Endothelial cell of umbilical vein (primary cell): ENCODE measurements around the gene ZNF92. TPM values are rescaled to one million over a fixed set of nuclear protein-coding genes. Genes with fewer than 3 reads are reported as not detected.

Source experiments
- BruUV-seq: library from RNA; stranded (reverse); fragments of 400-500 nt; replicated peaks from 2 replicates; lab custom pipeline; 2021; lab: Mats Ljungman, UMichigan
- CTCF ChIA-PET: fragments of 300-600, 350-600 bp; sonication (Branson Sonifier 250); formaldehyde crosslinking; loops from one replicate; lab custom pipeline; 2021; ENCODE audit warnings: antibody characterized with exemption, inconsistent platforms; lab: Charles Lee
- POLR2A ChIA-PET: fragments of 300-600, 350-600 bp; sonication (Branson Sonifier 250); formaldehyde crosslinking; loops from one replicate; lab custom pipeline; 2021; ENCODE audit warnings: antibody characterized with exemption, inconsistent platforms; lab: Charles Lee
- DNase-seq: peaks from one replicate; pipeline ENCODE4 v3.0.0-alpha.2; 2011; ENCODE audit warnings: low read depth, low spot score
- FAIRE-seq: peaks from 2 replicates; lab custom pipeline; 2011; peaks lifted over from hg19 to GRCh38; lab: Jason Lieb, UNC
- H2AFZ ChIP-seq: 2 replicates; pipeline ENCODE4 v1.6.0; 2012; ENCODE audit warnings: low read depth, low read length, control low read depth, inconsistent platforms
- H3K27ac ChIP-seq: 2 replicates; pipeline ENCODE4 v1.5.1; 2011; ENCODE audit warnings: low read depth, mild to moderate bottlenecking, control low read depth, low read length, moderate library complexity; ENCODE audit not compliant: insufficient read depth
- H3K27me3 ChIP-seq, 2 experiments: 2 replicates each; pipeline versions ENCODE4 v1.6.0 to v1.6.1; 2011; ENCODE audit warnings: low read length in 2 of 2, mixed read lengths in 1 of 2; ENCODE audit not compliant: control insufficient read depth in 2 of 2, insufficient read depth in 2 of 2
- H3K36me3 ChIP-seq, 2 experiments: 2 replicates in 1 of 2; 3 replicates in 1 of 2; pipeline ENCODE4 v1.5.1; 2011; ENCODE audit warnings: low read length in 2 of 2, mild to moderate bottlenecking in 1 of 2, moderate library complexity in 1 of 2; ENCODE audit not compliant: control insufficient read depth in 2 of 2, insufficient read depth in 2 of 2; ENCODE audit errors: extremely low read depth in 1 of 2
- H3K4me1 ChIP-seq: 3 replicates; pipeline ENCODE4 v1.5.1; 2011; ENCODE audit warnings: mild to moderate bottlenecking, low read length; ENCODE audit not compliant: control insufficient read depth, insufficient read depth; ENCODE audit errors: extremely low read depth
- H3K4me2 ChIP-seq: 2 replicates; pipeline ENCODE4 v1.6.1; 2011; ENCODE audit warnings: low read length, control low read depth, mixed read lengths; ENCODE audit not compliant: insufficient read depth
- H3K4me3 ChIP-seq, 3 experiments: fragments of 200-600 bp in 1 of 3; sonication (generic), shearing (Covaris generic) in 1 of 3; replicated peaks in 1 of 3; 2 replicates each; pipeline ENCODE4 v1.5.1; 2011 to 2016; ENCODE audit warnings: control low read depth in 3 of 3, low read length in 3 of 3, mild to moderate bottlenecking in 2 of 3, inconsistent platforms in 1 of 3, low read depth in 1 of 3, moderate library complexity in 1 of 3; ENCODE audit not compliant: insufficient read depth in 1 of 3
- H3K79me2 ChIP-seq: 2 replicates; pipeline ENCODE4 v1.6.0; 2012; ENCODE audit warnings: low read length, inconsistent platforms; ENCODE audit not compliant: control insufficient read depth, insufficient read depth
- H3K9ac ChIP-seq: replicated peaks from 2 replicates; pipeline ENCODE3; 2011; ENCODE audit warnings: low read length, control low read depth; ENCODE audit not compliant: insufficient read depth; ENCODE audit errors: extremely low read depth
- H3K9me1 ChIP-seq: replicated peaks from 3 replicates; pipeline ENCODE4 v1.6.0; 2011; ENCODE audit warnings: mild to moderate bottlenecking, low read length; ENCODE audit not compliant: control insufficient read depth, insufficient read depth; ENCODE audit errors: extremely low read depth
- H3K9me3 ChIP-seq: replicated peaks from 2 replicates; pipeline ENCODE4 v1.5.1; 2012; ENCODE audit warnings: low read length, inconsistent platforms; ENCODE audit not compliant: control insufficient read depth, insufficient read depth
- H4K20me1 ChIP-seq: replicated peaks from 2 replicates; pipeline ENCODE3; 2011; ENCODE audit warnings: mild to moderate bottlenecking, low read length; ENCODE audit not compliant: control insufficient read depth, insufficient read depth; ENCODE audit errors: extremely low read depth
- CTCF ChIP-seq, 2 donors: IDR thresholded peaks; 1 replicate in 1 of 2; 2 replicates in 1 of 2; pipeline ENCODE4 v1.5.1; 2011; ENCODE audit warnings: low read length in 2 of 2, mild to moderate bottlenecking in 2 of 2, moderate library complexity in 2 of 2, control low read depth in 1 of 2, inconsistent platforms in 1 of 2, low read depth in 1 of 2; ENCODE audit not compliant: insufficient read depth in 1 of 2; ENCODE audit errors: extremely low read depth in 1 of 2
- EZH2 ChIP-seq: IDR thresholded peaks from 2 replicates; pipeline ENCODE4 v1.6.1; 2012; ENCODE audit warnings: borderline replicate concordance, low read depth, mild to moderate bottlenecking, moderate library complexity, low read length, inconsistent platforms; ENCODE audit not compliant: severe bottlenecking
- FOS ChIP-seq: IDR thresholded peaks from 2 replicates; pipeline ENCODE4 v1.6.1; 2011; ENCODE audit warnings: mild to moderate bottlenecking, low read length, moderate library complexity, borderline replicate concordance; ENCODE audit not compliant: insufficient read depth
- GATA2 ChIP-seq: IDR thresholded peaks from 2 replicates; pipeline ENCODE4 v1.7.0; 2011; ENCODE audit warnings: low read depth, mild to moderate bottlenecking, moderate library complexity, mixed read lengths, low read length; ENCODE audit not compliant: insufficient read length, insufficient read depth
- JUN ChIP-seq: IDR thresholded peaks from 2 replicates; pipeline ENCODE4 v1.6.1; 2011; ENCODE audit warnings: borderline replicate concordance, low read depth; ENCODE audit not compliant: insufficient read length, insufficient read depth
- MAX ChIP-seq: IDR thresholded peaks from 2 replicates; pipeline ENCODE4 v1.6.1; 2011; ENCODE audit not compliant: insufficient read depth, insufficient read length
- MYC ChIP-seq: IDR thresholded peaks from one replicate; pipeline ENCODE4 v1.6.1; 2011; ENCODE audit warnings: mild to moderate bottlenecking, low read depth, low read length
- POLR2A ChIP-seq: IDR thresholded peaks from 2 replicates; pipeline ENCODE4 v1.6.1; 2012; ENCODE audit warnings: low read depth, mild to moderate bottlenecking, control low read depth, low read length
- POLR2AphosphoS5 ChIP-seq: IDR thresholded peaks from 2 replicates; pipeline ENCODE4 v1.6.1; 2012; ENCODE audit warnings: low read depth, mild to moderate bottlenecking, control low read depth, low read length, moderate library complexity; ENCODE audit not compliant: insufficient read depth
- dilution Hi-C: fragments of 300-500 bp; cut with MboI; formaldehyde crosslinking; loops from one replicate; pipeline ENCODE4 v1.15.0; 2019; ENCODE audit warnings: low sequenced_read_pairs; ENCODE audit not compliant: extremely low pct_ligation_motif_present
- intact Hi-C: fragments of 100-400 bp; cut with micrococcal nuclease; formaldehyde crosslinking; loops from one replicate; pipeline ENCODE4 v1.10.0; 2022
- polyA plus RNA-seq, 4 experiments: library from polyadenylated mRNA; depleted of rRNA in 3 of 4; stranded (reverse) in 3 of 4; unstranded in 1 of 4; fragments of >200 nt; gene quantifications; 2 replicates each; pipeline versions ENCODE4 v1.2.1 to v1.2.3, GENCODE V29; 2011 to 2012; ENCODE audit warnings: missing spikeins in 1 of 4
- total RNA-seq: library from RNA; stranded (reverse); gene quantifications from 2 replicates; pipeline ENCODE4 v1.2.3, GENCODE V29; 2021

The ZNF92 gene
- total and polyA plus RNA-seq, 2 donors (not counting 3 experiments of a cell fraction or from before 2014, with no cell fraction given): 0.90 to 8.9 TPM

- FAIRE-seq: no peak
- Histone ChIP-seq H3K4me1 (no peaks in the 10 kb centered on the region), H3K4me3 (no peak overlapping the region), H3K27me3 (no peaks in the 10 kb centered on the region), H3K79me2 (peaks cover 92% of the 10 kb centered on the region), H3K9ac (no peak overlapping the region), H3K9me1 (no peaks in the 10 kb centered on the region), H2AFZ (no peak overlapping the region), H3K9me3 (no peaks in the 10 kb centered on the region), H3K4me2 (no peak overlapping the region), H4K20me1 (peaks cover 2% of the 10 kb centered on the region), H3K27ac (no peak overlapping the region), H3K36me3 (peaks cover 0 to 6% of the 10 kb centered on the region in 2 experiments)
- CTCF ChIA-PET: interaction anchor here (1.4 kb wide), 2 partner anchors 11 to 16 kb away, joined by 3 read pairs; no protein-coding TSS in a partner anchor
- dilution Hi-C loops: no loop called here
- TF ChIP-seq POLR2AphosphoS5 (no peak), JUN (no peak), POLR2A (no peak), GATA2 (no peak), MYC (no peak), FOS (no peak), MAX (no peak), EZH2 (no peak), CTCF (IDR thresholded peaks at IDR 0.05; ENCODE audit: extremely low read depth in 1 of 2, insufficient read depth in 1 of 2, low read depth in 1 of 2, low read length in 2 of 2) (no peak)
- POLR2A ChIA-PET: interaction anchor here (1.2 to 1.7 kb wide), 2 partner anchors 9 kb away, joined by 4 to 8 read pairs; partner anchors contain the start of gene ZNF92
- intact Hi-C loops: no loop called here
- BruUV-seq: no TSS peak
- no peak for DNase-seq
Measured at GRCh38 chr7:65382452-65382851, 8.8 kb downstream of the ZNF92 start.
